ENCODE results near the gene CSGALNACT2.
A peak's percentile ranks its signal among the peaks of the same experiment; 100 is the strongest.
"Not testable (repeated sequence)": the region's sequence is repeated elsewhere in the genome, so short reads cannot be mapped to it uniquely, and the experiment has no call there.

The CSGALNACT2 gene

GRCh38 chr10:43138757-43139241 is 554 bp downstream of the CSGALNACT2 start:
- H3K9me2 ChIP-seq (replicated peaks; ENCODE audit: insufficient read depth, low read length), result no peaks in the 10 kb centered on the region
- H3K4me3 ChIP-seq (ENCODE audit: insufficient read depth, low read length, poor library complexity, severe bottlenecking), result peak overlapping the region; percentile 73
- peak overlapping the region; percentile 81 for H3K4me2 ChIP-seq (ENCODE audit: low read depth, low read length, poor library complexity, severe bottlenecking)
- H3K9ac ChIP-seq (ENCODE audit: low read length), result peak overlapping the region; percentile 78
- H3K27me3 ChIP-seq (ENCODE audit: low read length), result no peaks in the 10 kb centered on the region
- H3K9me3 ChIP-seq (ENCODE audit: insufficient read depth, low read length), result no peaks in the 10 kb centered on the region
- H3K36me3 ChIP-seq (ENCODE audit: low read length), result no peaks in the 10 kb centered on the region
- H3K27ac ChIP-seq (ENCODE audit: low read depth, low read length), result peak overlapping the region; percentile 36
- H4K20me1 ChIP-seq (ENCODE audit: low read depth, low read length), result peaks cover 8% of the 10 kb centered on the region; the same call in 1 of the 2 replicates
- H3K79me2 ChIP-seq (ENCODE audit: insufficient read depth, low read length), result peaks cover 39% of the 10 kb centered on the region
- TF ChIP-seq CTCF (IDR thresholded peaks at IDR 0.05; ENCODE audit: insufficient read depth, low read length, poor library complexity, severe bottlenecking), result no peak
- TF ChIP-seq EZH2phosphoT487 (conservative IDR thresholded peaks at IDR 0.05; ENCODE audit: low read length), result no peak
- peak overlapping the region; percentile 69 for H2AFZ ChIP-seq (ENCODE audit: low read depth, low read length, severe bottlenecking)
- no peaks in the 10 kb centered on the region; the same call in 1 of the 2 replicates for H3F3A ChIP-seq (ENCODE audit: insufficient read depth)

- H4K20me1 ChIP-seq (ENCODE audit: low read depth, low read length), result peaks cover 21% of the 10 kb centered on the region
- H3K79me2 ChIP-seq (ENCODE audit: insufficient read depth, low read length), result peaks cover 51% of the 10 kb centered on the region
- H3K9me3 ChIP-seq (ENCODE audit: insufficient read depth, low read length), result no peaks in the 10 kb centered on the region
- no peaks in the 10 kb centered on the region for H3K27me3 ChIP-seq (ENCODE audit: low read length)
- no peak overlapping the region for H3K9ac ChIP-seq (ENCODE audit: low read length)
- H3K4me3 ChIP-seq (ENCODE audit: insufficient read depth, low read length, poor library complexity, severe bottlenecking), result no peak overlapping the region
- no peaks in the 10 kb centered on the region for H3K36me3 ChIP-seq (ENCODE audit: low read length)
- H3K4me2 ChIP-seq (ENCODE audit: low read depth, low read length, poor library complexity, severe bottlenecking), result no peak overlapping the region
- H3F3A ChIP-seq (ENCODE audit: insufficient read depth), result no peaks in the 10 kb centered on the region; the same call in 1 of the 2 replicates
- no peaks in the 10 kb centered on the region for H3K9me2 ChIP-seq (replicated peaks; ENCODE audit: insufficient read depth, low read length)
- H2AFZ ChIP-seq (ENCODE audit: low read depth, low read length, severe bottlenecking), result no peak overlapping the region
- no peak for TF ChIP-seq EZH2phosphoT487 (conservative IDR thresholded peaks at IDR 0.05; ENCODE audit: low read length)
- no peak for TF ChIP-seq CTCF (IDR thresholded peaks at IDR 0.05; ENCODE audit: insufficient read depth, low read length, poor library complexity, severe bottlenecking)
- no peak overlapping the region for H3K27ac ChIP-seq (ENCODE audit: low read depth, low read length)
Observed at GRCh38 chr10:43141421-43141820, 3.2 kb downstream of the CSGALNACT2 start.

- Histone ChIP-seq H3K4me2 (ENCODE audit: low read depth, low read length, poor library complexity, severe bottlenecking) (no peak overlapping the region), H3K9me2 (replicated peaks; ENCODE audit: insufficient read depth, low read length) (no peaks in the 10 kb centered on the region), H3K27me3 (ENCODE audit: low read length) (no peaks in the 10 kb centered on the region), H3K9me3 (ENCODE audit: insufficient read depth, low read length) (no peaks in the 10 kb centered on the region), H3F3A (ENCODE audit: insufficient read depth) (no peaks in the 10 kb centered on the region), H3K27ac (ENCODE audit: low read depth, low read length) (no peak overlapping the region), H3K4me3 (ENCODE audit: insufficient read depth, low read length, poor library complexity, severe bottlenecking) (no peak overlapping the region), H3K36me3 (ENCODE audit: low read length) (no peaks in the 10 kb centered on the region), H3K9ac (ENCODE audit: low read length) (no peak overlapping the region), H4K20me1 (ENCODE audit: low read depth, low read length) (peaks cover 24% of the 10 kb centered on the region), H2AFZ (ENCODE audit: low read depth, low read length, severe bottlenecking) (no peak overlapping the region), H3K79me2 (ENCODE audit: insufficient read depth, low read length) (peaks cover 58% of the 10 kb centered on the region)
- TF ChIP-seq CTCF (IDR thresholded peaks at IDR 0.05; ENCODE audit: insufficient read depth, low read length, poor library complexity, severe bottlenecking), result no peak
- TF ChIP-seq EZH2phosphoT487 (conservative IDR thresholded peaks at IDR 0.05; ENCODE audit: low read length), result no peak
Observed at GRCh38 chr10:43145311-43145710, 7.1 kb downstream of the CSGALNACT2 start.

GRCh38 chr10:43145936-43146335 is 7.7 kb downstream of the CSGALNACT2 start:
- not testable (repeated sequence) for H3K4me2 ChIP-seq (ENCODE audit: low read depth, low read length, poor library complexity, severe bottlenecking)

More at GRCh38 chr10:43145936-43146335, 7.7 kb downstream of the CSGALNACT2 start:
- not testable (repeated sequence) for H3F3A ChIP-seq (ENCODE audit: insufficient read depth); H3K4me3 ChIP-seq (ENCODE audit: insufficient read depth, low read length, poor library complexity, severe bottlenecking); H3K9me2 ChIP-seq (replicated peaks; ENCODE audit: insufficient read depth, low read length); H2AFZ ChIP-seq (ENCODE audit: low read depth, low read length, severe bottlenecking); H3K27me3 ChIP-seq (ENCODE audit: low read length); H3K27ac ChIP-seq (ENCODE audit: low read depth, low read length); H3K9me3 ChIP-seq (ENCODE audit: insufficient read depth, low read length); H3K9ac ChIP-seq (ENCODE audit: low read length); H3K36me3 ChIP-seq (ENCODE audit: low read length)
- Histone ChIP-seq H3K79me2 (ENCODE audit: insufficient read depth, low read length) (peaks cover 52% of the 10 kb centered on the region), H4K20me1 (ENCODE audit: low read depth, low read length) (peaks cover 29% of the 10 kb centered on the region)

All from SU-DHL-6 (cell line).